Lower lobe of right lung (tissue), 2 donors: Measurements from ENCODE around the gene SLC5A10. TPM values are rescaled to one million over a fixed set of nuclear protein-coding genes. Genes with fewer than 3 reads are reported as not detected.

Experiments
- ATAC-seq, 2 donors: fragments of 200-7000 bp; cut with Tn5 transposase; one replicate each; pipeline ENCODE4 v1.9.1; 2020 to 2022; ENCODE audit warnings: mild to moderate bottlenecking in 2 of 2, moderate library complexity in 2 of 2
- DNase-seq: peaks from one replicate; pipeline ENCODE4 v3.0.0-alpha.2; 2020
- H3K27ac ChIP-seq: fragments of 200-600 bp; one replicate; pipeline ENCODE4 v1.8.0; 2022
- H3K27me3 ChIP-seq: fragments of 200-600 bp; one replicate; pipeline ENCODE4 v1.8.0; 2022; ENCODE audit warnings: low read depth
- H3K36me3 ChIP-seq: fragments of 200-600 bp; one replicate; pipeline ENCODE4 v1.8.0; 2022; ENCODE audit warnings: mild to moderate bottlenecking
- H3K4me1 ChIP-seq: fragments of 200-600 bp; one replicate; pipeline ENCODE4 v1.8.0; 2022
- H3K4me3 ChIP-seq: fragments of 200-600 bp; one replicate; pipeline ENCODE4 v1.8.0; 2022; ENCODE audit warnings: mild to moderate bottlenecking
- H3K9me3 ChIP-seq: fragments of 200-600 bp; one replicate; pipeline ENCODE4 v1.8.0; 2022
- CTCF ChIP-seq: fragments of 200-600 bp; IDR thresholded peaks from one replicate; pipeline ENCODE4 v1.8.0; 2022; ENCODE audit warnings: antibody characterized with exemption, mild to moderate bottlenecking
- intact Hi-C: fragments of 100-400 bp; cut with DNase I; formaldehyde crosslinking; loops from one replicate; pipeline ENCODE4 v1.11.0; 2022
- total RNA-seq: library from RNA; stranded (reverse); fragmentation: NEBNext Ultra II Directional; extraction: Animal tissue kit (Norgen Biotek cat#: 25700); gene quantifications from one replicate; pipeline ENCODE4 v1.2.1, GENCODE V29; 2021
- donor health status: DM: no; HTN: yes; CAD: no; lungs with severe emphysema.

SLC5A10 gene
- total RNA-seq, 1 donor from 2014 or later = not detected

- H3K27me3 ChIP-seq = no peaks in the 10 kb centered on the region
- peaks cover 7% of the 10 kb centered on the region for H3K4me1 ChIP-seq
- TF ChIP-seq CTCF = no peak
- no peak overlapping the region for H3K27ac ChIP-seq
- DNase-seq = no peak
- no peaks in the 10 kb centered on the region for H3K9me3 ChIP-seq
- intact Hi-C loops = no loop called here
- no peaks in the 10 kb centered on the region for H3K36me3 ChIP-seq
- no peak for ATAC-seq
- H3K4me3 ChIP-seq = no peak overlapping the region
Measured at GRCh38 chr17:18993905-18994526, 42.1 kb downstream of the SLC5A10 start.

GRCh38 chr17:18994631-18995030 is 42.7 kb downstream of the SLC5A10 start:
- DNase-seq = no peak
- ATAC-seq = no peak
- Histone ChIP-seq H3K4me1 (peaks cover 7% of the 10 kb centered on the region), H3K9me3 (no peaks in the 10 kb centered on the region), H3K27ac (no peak overlapping the region), H3K27me3 (no peaks in the 10 kb centered on the region), H3K36me3 (no peaks in the 10 kb centered on the region), H3K4me3 (no peak overlapping the region)
- intact Hi-C loops = no loop called here
- no peak for TF ChIP-seq CTCF

- no peak overlapping the region for H3K4me3 ChIP-seq
- DNase-seq = no peak
- H3K27me3 ChIP-seq = no peaks in the 10 kb centered on the region
- H3K27ac ChIP-seq = no peak overlapping the region
- no peak for ATAC-seq
- no peaks in the 10 kb centered on the region for H3K9me3 ChIP-seq
- H3K36me3 ChIP-seq = no peaks in the 10 kb centered on the region
- H3K4me1 ChIP-seq = peaks cover 7% of the 10 kb centered on the region
- TF ChIP-seq CTCF = no peak
- intact Hi-C loops = no loop called here
Measured at GRCh38 chr17:18995220-18995619, 43.3 kb downstream of the SLC5A10 start.

GRCh38 chr17:18996458-18996857 is 44.5 kb downstream of the SLC5A10 start:
- Histone ChIP-seq H3K4me1 (peaks cover 7% of the 10 kb centered on the region), H3K4me3 (no peak overlapping the region), H3K27ac (no peak overlapping the region), H3K9me3 (no peaks in the 10 kb centered on the region), H3K27me3 (no peaks in the 10 kb centered on the region), H3K36me3 (no peaks in the 10 kb centered on the region)
- ATAC-seq (no peak), DNase-seq (no peak)
- intact Hi-C loops = no loop called here
- no peak for TF ChIP-seq CTCF

- Histone ChIP-seq H3K9me3 (no peaks in the 10 kb centered on the region), H3K4me1 (peaks cover 7% of the 10 kb centered on the region), H3K27me3 (no peaks in the 10 kb centered on the region), H3K27ac (no peak overlapping the region), H3K4me3 (no peak overlapping the region), H3K36me3 (no peaks in the 10 kb centered on the region)
- intact Hi-C loops = no loop called here
- DNase-seq (no peak), ATAC-seq (no peak)
- no peak for TF ChIP-seq CTCF
Measured at GRCh38 chr17:18997650-18998196, 45.8 kb downstream of the SLC5A10 start.
